Ishikawa (cell line): ENCODE measurements around the gene GALNT9.

Experiments used
- CEBPB ChIP-seq: IDR thresholded peaks from 2 replicates; pipeline ENCODE4 v1.6.1; 2012
- CREB1 ChIP-seq: IDR thresholded peaks from 2 replicates; pipeline ENCODE4 v1.6.1; 2012; ENCODE audit warnings: low read depth
- EGR1 ChIP-seq: IDR thresholded peaks from 2 replicates; pipeline ENCODE4 v1.6.1; 2012
- EP300 ChIP-seq: IDR thresholded peaks from 2 replicates; pipeline ENCODE4 v1.6.1; 2012; ENCODE audit warnings: borderline replicate concordance
- FOXM1 ChIP-seq: IDR thresholded peaks from 2 replicates; pipeline ENCODE4 v1.6.1; 2012; ENCODE audit warnings: low read depth, borderline replicate concordance
- MAX ChIP-seq: IDR thresholded peaks from 2 replicates; pipeline ENCODE4 v1.6.1; 2012
- NFIC ChIP-seq: IDR thresholded peaks from 2 replicates; pipeline ENCODE4 v1.6.1; 2012
- RAD21 ChIP-seq: IDR thresholded peaks from 2 replicates; pipeline ENCODE4 v1.6.1; 2012; ENCODE audit warnings: low read depth
- REST ChIP-seq: IDR thresholded peaks from 2 replicates; pipeline ENCODE4 v1.6.1; 2012; ENCODE audit warnings: low read depth, mild to moderate bottlenecking
- TAF1 ChIP-seq: IDR thresholded peaks from 2 replicates; pipeline ENCODE4 v1.6.1; 2012; ENCODE audit warnings: low read depth, mild to moderate bottlenecking
- TCF12 ChIP-seq: IDR thresholded peaks from 2 replicates; pipeline ENCODE4 v1.6.1; 2012; ENCODE audit warnings: low read depth
- TEAD4 ChIP-seq: IDR thresholded peaks from 2 replicates; pipeline ENCODE4 v1.6.1; 2012
- USF1 ChIP-seq: IDR thresholded peaks from 2 replicates; pipeline ENCODE4 v1.6.1; 2012
- YY1 ChIP-seq: IDR thresholded peaks from 2 replicates; pipeline ENCODE4 v1.6.1; 2012; ENCODE audit warnings: low read depth
- ZBTB7A ChIP-seq: IDR thresholded peaks from 2 replicates; pipeline ENCODE4 v1.6.1; 2012; ENCODE audit warnings: low read depth

The GALNT9 gene

DNA sequence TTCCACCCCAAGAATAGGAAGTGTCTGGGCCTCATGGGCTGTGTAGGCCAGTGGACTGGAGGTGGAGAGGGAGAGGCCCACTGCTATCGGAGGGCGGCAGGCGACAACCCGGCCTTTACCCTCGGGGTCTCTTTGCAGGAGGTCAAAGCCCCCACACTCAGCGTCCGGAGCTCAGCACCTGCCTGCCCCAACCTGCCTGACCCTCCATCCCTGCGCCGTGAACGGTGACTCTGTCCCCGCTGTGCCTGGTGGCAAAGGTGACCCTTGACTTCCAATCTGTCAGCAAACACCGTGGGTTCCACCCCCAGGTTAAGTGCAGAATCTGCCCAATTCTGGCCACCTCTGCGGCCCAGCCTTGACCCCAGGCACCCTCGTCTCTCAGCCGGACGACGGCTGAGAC lies 15.7 kb upstream of the GALNT9 start:
- TF ChIP-seq EP300 (no peak), RAD21 (no peak), EGR1 (no peak), YY1 (no peak)

DNA sequence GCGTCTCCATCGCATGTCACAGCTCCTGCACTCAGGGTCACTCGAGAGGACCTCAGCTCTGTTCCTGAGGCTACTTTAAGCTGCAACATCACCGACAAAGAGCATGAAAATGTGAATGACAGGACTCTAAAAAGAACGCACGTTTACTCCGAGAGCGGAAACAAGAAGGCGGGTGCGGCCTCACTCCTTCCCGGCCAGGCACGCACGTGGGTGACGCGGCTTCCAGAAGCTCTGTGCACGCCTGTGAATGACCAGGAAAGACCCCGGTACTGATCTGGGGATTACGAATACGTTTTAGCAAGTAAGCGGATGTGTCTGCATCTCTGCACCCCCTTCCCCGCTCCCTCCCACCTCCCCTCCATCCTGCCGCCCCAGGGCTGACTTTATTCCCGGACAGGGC lies 15.2 kb upstream of the GALNT9 start:
- no peak for TF ChIP-seq TCF12
- TF ChIP-seq MAX = no peak
- no peak for TF ChIP-seq EGR1
- no peak for TF ChIP-seq RAD21
- TF ChIP-seq YY1 = no peak
- no peak for TF ChIP-seq CREB1
- TF ChIP-seq NFIC = no peak
- no peak for TF ChIP-seq USF1
- no peak for TF ChIP-seq FOXM1
- TF ChIP-seq REST = no peak
- TF ChIP-seq CEBPB = no peak
- TF ChIP-seq EP300 = no peak
- no peak for TF ChIP-seq ZBTB7A
- TF ChIP-seq TAF1 = no peak
- no peak for TF ChIP-seq TEAD4

DNA sequence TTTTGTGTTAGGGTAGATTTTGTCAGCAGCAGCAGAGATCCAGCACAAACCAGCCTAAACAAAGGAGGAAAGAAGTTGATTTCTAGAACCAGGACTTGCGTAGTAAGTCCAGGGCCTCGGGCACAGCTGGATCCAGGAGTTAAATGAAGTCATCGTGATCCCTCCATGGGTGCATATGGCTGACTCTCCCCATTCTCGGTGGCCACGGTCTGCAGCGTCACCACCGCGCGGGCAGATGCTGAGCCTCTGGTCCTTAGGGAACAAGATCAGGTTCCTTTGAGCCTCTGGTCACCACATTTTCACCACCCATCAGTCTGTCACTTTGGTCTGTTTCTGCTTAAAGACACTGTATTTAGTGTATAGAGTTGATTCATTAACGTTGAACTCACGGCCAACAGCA lies 14.8 kb upstream of the GALNT9 start:
- TF ChIP-seq EP300 = no peak
- no peak for TF ChIP-seq NFIC
- no peak for TF ChIP-seq TCF12
- TF ChIP-seq CEBPB = no peak
- TF ChIP-seq RAD21 = no peak
- no peak for TF ChIP-seq TEAD4
- no peak for TF ChIP-seq MAX
- TF ChIP-seq EGR1 = no peak

DNA sequence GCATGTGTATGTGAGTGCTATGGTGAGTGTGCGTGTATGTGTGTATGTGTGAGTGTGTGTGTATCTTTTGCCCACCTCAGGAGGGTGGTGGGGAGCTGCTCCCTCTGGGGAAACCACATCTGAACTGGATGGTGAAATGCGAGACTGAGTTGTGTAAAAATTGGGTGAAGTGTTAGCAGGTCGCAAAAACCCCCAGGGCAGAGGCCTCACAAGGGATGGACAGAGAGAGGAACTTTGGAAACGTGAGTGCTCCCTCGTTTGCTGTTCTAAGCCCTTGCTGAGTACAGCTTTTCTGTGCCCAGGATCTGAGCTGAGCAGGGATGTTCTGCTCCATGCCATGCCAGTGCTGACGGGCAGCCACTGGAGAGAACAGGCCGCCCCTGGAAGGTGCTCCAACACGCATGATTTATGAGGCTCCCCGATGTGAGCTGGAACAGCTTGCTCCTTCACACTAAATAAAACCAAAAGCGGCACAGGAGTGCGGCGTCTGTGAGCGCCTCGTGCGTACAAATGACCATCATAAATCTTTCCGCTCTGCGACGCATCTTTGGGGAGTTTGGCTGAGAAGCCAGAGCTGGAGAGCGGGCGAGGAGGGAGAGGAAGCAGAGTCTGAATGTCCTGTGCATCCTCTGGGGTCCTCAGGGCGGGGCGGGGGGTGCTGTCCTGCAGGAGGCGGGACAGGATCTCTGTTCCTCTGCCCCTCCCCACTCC lies 14.1 kb upstream of the GALNT9 start:
- no peak for TF ChIP-seq RAD21
- TF ChIP-seq EGR1 = no peak
- no peak for TF ChIP-seq YY1
- no peak for TF ChIP-seq TCF12
- TF ChIP-seq CEBPB = no peak
- no peak for TF ChIP-seq NFIC
- no peak for TF ChIP-seq TEAD4
- TF ChIP-seq USF1 = no peak
- no peak for TF ChIP-seq CREB1
- TF ChIP-seq EP300 = no peak
- no peak for TF ChIP-seq REST
- no peak for TF ChIP-seq FOXM1
- no peak for TF ChIP-seq TAF1

- TF ChIP-seq FOXM1 (no peak), TCF12 (no peak), TEAD4 (no peak), CREB1 (no peak), TAF1 (no peak)
These were observed 13.2 kb upstream of the GALNT9 start for GRCh38 chr12:132342251-132343227.

DNA sequence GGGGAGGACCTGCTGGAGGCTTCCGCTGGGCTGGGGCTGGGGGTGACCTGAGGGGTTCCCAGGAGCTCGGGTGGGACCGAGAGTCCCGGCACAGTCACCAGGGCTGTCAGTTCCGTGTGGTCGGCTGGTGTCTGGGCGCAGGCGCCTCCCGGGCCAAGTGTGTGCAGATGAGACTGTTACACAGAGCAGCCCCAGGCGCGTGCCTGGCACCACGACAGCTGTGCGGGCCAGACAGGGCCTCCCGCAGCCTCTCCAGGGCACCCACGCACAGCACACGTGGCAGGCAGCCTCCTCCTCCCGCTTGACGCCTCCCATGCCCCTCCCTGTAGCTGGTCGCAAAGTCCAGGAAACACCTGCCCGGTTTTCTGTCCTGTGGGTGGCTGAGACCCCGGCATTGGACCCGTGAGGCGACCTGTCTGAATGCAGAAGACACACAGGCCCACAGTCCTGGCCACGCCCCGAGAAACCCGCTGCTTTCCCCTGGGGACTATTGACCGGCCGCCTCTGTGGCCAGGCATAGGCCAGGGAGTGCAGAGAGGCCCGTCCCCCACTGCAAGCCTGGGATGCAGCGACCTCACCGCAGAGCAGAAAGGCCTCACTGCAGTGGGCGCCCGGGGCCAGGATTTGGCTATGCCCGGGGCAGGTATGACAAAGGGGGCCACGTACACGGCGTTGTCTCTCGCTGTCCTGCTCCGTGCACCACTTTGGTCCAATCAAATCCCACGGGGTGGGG lies 12.1 kb upstream of the GALNT9 start:
- TF ChIP-seq MAX (peak; percentile 40), ZBTB7A (no peak)
